Peyer's patch (tissue), 4 donors: ENCODE data around the gene FGFRL1.

Source experiments
- CTCF ChIP-seq, 6 experiments: fragments of 450-650 bp in 4 of 6; fragments of 200-600 bp in 2 of 6; sonication (generic) in 1 of 6; IDR thresholded peaks; one replicate each; pipeline ENCODE4 v1.5.1; 2017 to 2019; ENCODE audit warnings: antibody characterized with exemption in 6 of 6, mild to moderate bottlenecking in 3 of 6, moderate library complexity in 1 of 6
- POLR2A ChIP-seq, 2 donors: fragments of 450-650 bp; IDR thresholded peaks; one replicate each; pipeline ENCODE4 v1.5.1; 2017; ENCODE audit warnings: antibody characterized with exemption in 2 of 2, mild to moderate bottlenecking in 2 of 2, moderate library complexity in 2 of 2

DNA sequence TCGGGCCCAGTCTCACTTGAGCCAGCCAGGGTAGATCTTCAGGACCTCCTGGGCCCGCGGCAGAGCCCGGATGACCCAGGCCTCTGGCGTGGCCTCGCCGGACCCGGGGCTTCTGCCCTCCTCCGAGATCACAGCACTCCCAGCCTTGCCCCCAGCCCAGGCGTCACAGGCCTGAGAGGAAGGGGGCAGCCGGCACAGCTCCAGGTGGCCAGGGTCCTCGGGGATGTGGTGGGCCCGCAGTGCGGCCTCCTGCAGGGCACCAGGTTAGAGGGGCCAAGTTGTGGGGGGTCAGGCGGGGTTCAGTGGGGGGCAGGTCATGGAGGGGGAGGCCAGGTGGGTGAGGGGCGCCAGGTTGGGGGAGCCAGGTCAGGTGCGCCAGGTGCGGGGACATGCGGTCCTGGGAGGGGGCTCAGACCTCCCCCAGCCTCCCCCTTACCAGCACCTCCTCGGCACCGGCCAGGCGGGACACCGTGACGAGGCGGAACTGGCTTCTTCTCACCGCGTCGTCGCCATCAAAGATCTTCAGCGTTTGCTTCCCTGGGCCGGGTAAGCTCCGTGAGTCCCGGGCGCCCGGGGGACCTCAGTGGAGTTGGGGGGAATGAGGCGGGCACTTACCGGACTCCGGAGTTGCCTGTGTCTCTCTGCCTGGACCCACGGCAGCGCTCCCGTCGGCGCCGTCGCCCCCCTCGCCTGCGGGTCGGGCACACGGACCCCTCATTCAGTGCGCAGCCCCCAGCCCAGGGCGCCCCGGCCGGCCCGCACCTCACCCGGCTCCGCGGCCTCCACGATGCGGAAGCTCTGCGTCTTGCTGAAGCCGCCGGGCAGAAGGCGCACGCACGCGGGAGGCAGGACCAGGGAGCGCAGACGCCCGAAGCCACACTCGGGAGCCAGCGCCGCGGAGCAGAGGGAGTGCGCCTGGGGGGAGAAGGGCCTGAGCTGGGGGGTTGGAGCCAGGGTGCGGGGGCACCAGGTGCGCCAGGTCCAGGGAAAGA, 44.0 kb upstream of the FGFRL1 start:
- TF ChIP-seq CTCF (IDR thresholded peaks at IDR 0.05) (no peak), POLR2A (IDR thresholded peaks at IDR 0.05) (no peak)
